Measurements from ENCODE around the gene COL11A1.
"Not testable (repeated sequence)": the region's sequence is repeated elsewhere in the genome, so short reads cannot be mapped to it uniquely, and the experiment has no call there.

COL11A1 gene

DNA sequence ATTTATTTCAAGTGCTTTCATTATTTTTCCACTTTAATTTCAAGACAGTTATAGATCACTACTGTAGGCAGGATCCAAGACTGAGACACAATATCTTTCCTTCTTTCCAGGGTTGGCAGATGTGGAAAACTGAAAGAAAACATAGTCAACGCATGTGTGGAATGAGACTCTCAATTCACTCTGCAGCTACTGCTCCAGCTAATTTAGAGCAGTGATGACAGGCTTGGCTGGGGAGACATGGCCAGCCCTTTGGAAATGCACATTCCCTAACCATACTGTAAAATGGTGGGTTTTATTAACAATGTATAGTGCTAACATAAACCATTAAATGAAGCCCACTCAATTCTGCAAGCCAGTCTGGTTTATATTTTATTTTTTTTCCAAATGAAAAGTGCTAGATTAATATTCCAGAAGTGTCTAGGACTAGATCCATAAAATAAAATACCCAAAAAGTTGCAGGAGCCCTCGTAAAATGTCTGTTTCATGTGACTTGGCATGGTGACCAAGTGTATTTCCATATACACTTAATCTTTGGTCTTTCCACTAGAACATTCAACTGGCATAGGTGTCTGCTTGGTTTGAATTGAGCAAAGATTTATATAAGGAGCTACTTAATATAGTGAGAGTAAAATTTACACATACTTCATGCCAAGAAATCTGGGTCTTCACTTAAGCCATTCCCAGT lies 32.9 kb downstream of the COL11A1 start:
- no peak for DNase-seq

DNA sequence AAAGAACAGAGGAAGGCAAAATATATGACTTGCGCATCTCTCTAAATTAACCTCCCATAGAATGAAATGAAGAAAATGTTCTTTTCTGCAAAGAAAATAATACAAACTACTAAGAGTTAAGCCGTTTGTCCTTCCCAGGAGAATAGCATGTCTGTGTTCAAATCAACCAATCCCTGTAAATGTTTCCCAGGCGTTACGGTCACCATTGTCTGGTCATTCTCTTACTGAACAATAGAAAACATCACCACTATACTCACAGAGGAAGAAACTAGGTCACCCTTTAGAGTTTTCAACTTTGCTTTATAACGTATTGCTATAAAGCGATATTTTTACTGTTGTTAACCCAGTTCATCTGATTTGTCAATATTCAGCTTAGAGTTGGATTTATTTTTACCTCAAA lies 34.1 kb downstream of the COL11A1 start:
- DNase-seq, result no peak

DNA sequence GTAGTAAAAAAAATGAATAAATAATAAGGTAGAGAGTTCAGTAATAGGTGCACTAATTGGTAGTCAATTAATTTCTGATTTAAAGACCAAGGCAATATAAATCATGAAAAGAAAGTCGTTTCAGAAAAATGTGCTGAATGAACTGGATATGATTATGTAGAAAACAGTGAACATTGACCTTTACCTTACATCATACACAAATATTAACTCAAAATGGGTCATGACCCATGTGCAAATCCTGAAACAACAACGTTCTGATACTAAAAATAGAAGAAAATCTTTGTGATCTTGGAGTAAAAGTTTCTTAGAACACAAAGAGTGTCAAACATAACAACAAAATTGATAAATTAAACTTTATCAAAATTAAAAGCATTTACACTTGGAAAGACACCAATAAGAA lies 39.1 kb downstream of the COL11A1 start:
- DNase-seq, result no peak

DNA sequence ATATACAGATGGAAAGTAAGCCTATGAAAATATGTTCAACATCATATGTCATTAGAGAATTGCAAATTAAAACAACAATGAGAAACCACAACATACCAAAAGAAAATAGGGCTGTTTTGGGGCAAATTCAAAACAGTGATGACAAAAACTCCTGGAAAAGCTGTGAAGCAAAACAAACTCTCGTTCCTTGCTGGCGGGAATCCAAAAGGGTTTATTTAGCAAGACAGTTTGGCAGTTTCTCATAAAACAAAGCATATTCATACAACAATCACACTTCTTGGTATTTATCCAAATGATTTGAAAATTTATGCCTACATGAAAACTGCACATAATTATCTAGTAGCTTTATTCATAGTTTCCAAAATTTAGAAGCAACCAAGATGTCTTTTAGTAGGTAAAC lies 44.4 kb downstream of the COL11A1 start:
- DNase-seq, result no peak

DNA sequence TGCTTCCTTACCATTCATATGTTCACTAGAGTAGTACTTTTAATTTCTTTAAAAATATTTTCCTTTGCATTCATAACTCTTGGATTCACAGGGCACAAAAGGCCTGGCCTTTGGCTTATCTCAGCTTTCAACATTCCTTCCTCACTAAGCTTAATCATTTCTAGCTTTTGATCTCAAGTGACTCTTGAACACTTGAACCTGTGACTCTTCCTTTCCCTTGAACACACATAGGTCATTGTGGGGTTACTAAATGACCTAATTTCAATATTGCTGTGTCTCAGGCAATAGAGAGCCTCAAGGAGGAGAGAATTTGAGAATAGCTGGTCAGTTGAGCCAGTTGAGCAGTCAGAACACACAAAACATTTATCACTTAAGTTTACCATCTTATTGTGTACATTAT lies 49.9 kb downstream of the COL11A1 start:
- no peak for DNase-seq

DNA sequence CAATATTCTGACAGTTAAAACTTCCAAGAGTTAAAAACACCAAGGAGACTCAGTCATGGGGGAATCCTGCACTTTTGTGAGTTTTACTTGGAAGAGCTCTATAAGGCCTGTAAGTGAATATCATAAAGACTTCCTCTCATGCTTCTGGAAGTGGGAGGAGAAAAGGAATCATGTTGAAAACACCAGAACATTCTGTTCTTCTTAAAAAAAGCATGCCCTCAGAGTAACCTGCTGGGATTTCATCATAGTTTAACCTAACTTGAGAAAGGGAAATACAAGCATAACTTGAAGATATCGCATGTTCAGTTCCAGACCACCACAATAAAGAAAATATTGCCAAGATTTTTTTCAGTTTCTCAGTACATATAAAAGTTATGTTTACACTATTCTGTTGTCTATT lies 51.9 kb downstream of the COL11A1 start:
- DNase-seq, result no peak

DNA sequence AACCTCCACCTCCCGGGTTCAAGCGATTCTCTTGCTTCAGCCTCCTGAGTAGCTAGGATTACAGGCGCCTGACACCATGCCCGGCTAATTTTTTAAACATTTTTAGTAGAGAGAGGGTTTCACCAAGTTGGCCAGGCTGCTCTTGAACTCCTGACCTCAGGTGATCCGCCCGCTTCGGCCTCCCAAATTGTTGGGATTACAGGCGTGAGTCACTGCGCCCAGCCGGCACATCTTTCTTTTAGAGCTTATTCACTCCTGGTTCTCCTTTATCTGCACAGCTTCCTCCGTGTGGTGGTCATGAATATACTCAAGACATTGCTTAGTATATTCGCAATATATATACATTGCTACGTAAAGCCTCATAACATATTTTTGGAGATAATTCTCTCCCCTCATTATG lies 80.2 kb downstream of the COL11A1 start:
- not testable (repeated sequence) for DNase-seq

DNA sequence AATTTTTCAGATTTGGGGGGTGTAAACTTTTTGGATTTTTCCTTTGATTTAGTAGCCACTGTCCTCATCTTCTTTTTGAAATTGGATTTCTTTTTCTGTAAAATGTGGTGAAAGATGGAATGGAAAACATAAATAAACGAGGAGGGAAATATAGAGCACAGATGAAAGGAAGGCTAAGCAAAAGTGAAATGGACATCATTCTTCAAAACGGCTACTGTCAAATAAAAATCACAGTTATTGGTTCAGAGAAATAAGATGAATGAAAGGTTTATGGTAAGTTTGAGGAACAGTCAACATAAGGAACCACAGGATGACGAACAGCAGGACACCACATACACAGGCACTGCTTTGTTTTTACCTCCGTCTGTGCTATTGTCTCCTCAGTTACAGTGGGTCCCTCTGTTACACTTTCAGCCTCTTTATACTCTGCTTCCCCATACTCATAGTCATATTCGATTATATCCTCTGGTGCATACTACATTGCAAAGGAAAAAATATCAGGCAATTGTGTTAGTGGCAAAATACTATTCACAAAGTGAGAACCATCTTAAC lies 82.4 kb downstream of the COL11A1 start:
- DNase-seq, result no peak

DNA sequence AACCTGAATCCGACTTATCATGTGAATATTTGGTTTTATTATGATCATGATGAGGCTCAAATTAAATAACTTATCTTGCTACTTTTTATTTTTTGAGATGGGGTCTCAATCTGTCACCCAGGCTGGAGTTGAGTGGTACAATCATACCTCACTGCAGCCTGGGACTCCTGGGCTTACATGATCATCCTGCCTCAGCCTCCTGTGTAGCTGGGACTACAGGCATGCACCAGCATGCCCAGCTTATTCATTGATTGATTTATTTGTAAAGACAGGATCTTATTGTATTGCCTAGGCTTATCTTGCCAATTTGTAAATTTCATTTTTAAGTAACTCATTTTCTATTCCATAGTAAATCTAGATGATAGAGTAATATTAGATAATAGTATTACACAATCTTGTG lies 84.3 kb downstream of the COL11A1 start:
- no peak for DNase-seq

DNA sequence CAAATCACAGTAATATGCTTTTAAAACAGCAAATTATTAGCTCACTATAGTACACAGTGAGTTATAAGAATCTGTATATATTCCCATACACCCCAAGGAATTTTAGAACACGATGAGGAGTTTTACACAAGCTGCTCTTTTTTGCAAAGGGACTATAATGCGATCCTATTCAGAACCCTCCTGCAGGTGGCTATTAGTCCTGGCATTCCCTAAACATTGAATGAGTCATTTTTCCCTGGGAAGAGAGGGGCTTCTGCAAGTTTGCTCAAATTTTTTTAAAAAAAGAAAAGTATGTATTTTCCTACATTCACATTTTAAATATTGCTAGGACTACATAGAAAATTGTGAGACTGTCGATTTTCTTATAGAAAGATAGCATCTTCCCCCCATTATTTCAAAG lies 106.3 kb downstream of the COL11A1 start:
- no peak for DNase-seq

DNA sequence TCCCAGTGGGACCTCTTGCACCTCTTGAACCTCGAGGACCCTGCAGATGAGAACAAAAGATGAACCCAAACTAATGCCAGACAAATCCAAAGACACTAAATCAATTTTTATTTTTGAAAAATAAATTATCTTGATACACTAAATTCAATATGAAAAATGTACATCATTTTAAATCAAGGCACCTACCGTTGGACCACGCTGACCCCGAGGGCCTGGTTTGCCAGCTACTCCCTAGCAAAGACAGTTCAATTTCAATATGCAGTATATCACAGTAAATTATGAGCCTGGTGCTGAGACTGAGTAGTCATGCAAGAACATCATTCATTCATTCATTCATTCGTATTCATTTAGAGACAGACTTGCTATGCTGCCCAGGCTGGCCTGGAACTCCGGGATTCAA lies 129.4 kb downstream of the COL11A1 start:
- DNase-seq, result no peak

DNA sequence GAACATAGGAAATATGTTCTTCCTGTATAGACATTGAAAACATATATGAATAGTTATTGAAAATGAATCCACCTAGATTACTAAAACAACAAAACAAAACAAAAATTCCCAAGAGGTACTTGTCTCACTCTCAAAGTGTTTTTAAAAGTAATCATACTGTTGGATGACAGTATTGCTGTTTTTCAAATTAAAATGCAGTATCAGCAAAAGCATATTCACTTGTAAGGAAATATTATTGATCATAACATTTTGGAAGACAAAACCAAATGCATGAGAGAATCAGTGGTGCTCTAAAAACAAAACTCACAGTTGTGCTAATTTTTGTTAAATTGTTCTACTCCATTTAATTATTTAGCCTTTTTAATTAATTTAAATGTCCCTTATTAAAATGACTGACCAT lies 131.0 kb downstream of the COL11A1 start:
- DNase-seq, result no peak

DNA sequence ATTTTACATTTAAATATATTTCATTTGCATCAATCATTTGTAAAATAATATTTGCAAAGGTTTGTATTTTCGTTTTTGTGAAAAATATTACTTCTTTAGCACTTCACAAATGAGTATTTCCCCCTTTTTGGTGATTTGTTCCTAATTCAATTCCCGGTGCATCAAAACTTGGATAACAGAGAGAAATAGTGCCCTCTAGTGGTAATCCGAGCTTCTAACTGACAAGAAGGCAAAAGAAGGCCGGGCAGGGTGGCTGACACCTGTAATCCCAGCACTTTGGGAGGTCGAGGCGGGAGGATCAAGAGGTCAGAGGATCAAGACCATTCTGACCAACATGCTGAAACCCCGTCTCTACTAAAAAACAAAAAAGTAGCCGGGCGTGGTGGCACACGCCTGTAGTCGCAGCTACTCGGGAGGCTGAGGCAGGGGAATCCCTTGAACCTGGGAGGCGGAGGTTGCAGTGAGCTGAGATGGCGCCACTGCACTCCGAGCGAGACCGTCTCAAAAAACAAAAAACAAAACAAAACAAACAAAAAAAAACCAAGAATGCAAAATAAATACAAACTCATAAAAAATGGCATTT lies 137.7 kb downstream of the COL11A1 start:
- peak; percentile 16 for DNase-seq

DNA sequence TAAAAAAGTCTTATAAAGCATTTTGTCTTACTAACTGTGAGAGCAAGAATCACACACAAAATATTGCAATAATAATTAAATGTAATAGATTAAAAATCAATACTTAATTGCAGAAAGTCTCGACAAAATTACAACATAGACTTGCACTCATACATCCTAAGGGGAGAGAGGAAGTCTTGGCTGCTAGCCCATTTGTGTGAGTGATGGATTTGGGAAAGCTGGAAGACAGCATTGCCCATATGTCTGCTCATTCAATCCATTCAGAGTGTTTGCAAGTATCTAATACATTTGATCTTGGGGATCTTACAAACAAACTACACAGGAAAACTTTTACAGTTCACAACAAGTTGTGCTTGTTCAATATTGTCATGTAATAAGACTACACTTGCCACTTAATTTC lies 140.5 kb downstream of the COL11A1 start:
- DNase-seq, result no peak

DNA sequence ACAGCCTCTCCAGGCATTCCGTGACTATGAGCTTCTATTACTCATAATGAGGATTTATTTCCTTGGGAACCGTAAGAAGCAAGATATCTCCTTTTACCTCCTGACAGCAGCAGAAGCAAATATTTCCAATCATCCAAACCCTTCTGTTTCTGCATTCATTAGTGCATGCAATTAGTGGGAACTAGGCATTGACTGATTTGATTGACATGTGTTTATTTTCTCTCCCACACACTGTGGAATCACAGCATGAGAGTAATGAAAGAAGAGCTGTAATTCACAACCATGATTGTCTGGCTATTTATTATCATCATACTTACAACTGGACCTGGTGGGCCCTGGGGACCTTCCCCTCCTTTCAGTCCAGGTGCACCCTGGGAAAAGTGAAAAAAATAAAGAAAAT lies 146.8 kb downstream of the COL11A1 start:
- no peak for DNase-seq

DNA sequence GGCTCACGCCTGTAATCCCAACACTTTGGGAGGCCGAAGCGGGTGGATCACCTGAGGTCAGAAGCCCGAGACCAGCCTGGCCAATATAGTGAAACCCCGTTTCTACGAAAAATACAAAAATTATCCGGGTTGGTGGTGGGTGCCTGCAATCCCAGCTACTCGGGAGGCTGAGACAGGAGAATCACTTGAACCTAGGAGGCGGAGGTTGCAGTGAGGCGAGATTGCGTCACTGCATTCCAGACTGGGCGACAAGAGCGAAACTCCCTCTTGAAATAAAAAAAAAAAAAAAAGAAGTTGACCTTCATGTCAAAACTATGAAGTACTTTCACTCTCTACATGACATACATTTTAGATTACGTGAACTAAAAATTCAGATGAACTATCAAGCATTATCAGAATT lies 153.7 kb downstream of the COL11A1 start:
- no peak for DNase-seq

DNA sequence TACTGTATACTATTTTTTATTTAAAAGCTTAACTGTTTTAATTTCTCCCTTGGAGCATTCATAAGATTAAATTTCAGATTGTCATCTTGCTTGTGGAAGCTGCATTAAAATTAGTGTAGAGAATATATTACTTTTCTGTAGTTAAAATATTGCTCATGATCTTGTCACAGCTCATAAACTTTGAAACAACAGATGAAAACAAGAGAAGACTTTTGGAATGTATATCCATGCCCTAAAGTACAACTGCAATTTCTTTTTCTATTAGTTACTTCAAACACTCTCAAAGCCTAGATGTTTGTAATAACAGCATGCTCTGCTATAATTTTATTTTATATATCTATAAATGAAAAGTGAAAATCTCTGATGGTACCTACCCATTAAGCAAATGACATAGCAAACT lies 155.9 kb downstream of the COL11A1 start:
- no peak for DNase-seq

DNA sequence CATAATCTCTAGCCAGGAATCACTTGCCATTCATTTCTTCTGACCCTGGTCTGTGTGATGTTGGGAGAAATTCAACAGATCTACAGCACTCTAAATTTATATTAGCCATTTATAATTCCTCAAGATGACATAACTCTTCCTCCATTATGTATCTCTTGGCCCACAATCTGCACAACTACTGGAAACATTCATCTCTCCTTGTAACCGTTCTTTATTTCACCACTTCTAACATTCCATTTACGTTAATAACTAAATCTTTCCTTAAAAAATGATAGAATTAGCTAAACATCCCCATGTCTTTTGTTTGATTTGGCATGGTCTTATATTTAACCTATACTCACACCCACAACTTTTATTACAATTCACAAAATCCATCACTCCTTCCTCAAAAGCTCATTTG lies 166.0 kb downstream of the COL11A1 start:
- DNase-seq, result no peak

DNA sequence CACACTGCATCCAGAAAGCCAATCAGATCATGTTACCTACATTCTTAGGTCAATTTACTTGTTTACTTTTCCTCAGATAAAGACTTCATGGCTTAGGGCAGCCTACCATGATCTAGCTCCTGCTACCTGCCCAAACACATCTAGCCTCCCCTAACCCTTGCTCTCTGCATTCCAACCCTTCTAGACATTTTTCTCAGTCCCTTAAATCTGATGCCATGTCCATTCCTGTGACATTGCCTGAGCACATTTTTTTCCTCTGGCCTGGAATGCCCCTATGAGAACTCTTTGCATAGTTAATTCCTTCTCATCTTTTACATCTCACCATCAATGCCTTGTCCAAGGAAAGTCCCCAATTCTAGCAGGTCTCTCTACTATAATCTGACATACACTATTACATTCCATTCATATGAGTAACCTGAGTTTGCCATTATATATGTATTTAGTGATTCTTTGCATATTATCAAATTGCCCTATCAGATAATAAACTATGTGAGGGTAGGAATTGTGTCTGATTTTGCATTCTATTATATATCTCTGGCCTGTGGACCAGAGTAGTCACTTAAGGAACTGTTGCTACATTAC lies 166.9 kb downstream of the COL11A1 start:
- DNase-seq, result no peak

DNA sequence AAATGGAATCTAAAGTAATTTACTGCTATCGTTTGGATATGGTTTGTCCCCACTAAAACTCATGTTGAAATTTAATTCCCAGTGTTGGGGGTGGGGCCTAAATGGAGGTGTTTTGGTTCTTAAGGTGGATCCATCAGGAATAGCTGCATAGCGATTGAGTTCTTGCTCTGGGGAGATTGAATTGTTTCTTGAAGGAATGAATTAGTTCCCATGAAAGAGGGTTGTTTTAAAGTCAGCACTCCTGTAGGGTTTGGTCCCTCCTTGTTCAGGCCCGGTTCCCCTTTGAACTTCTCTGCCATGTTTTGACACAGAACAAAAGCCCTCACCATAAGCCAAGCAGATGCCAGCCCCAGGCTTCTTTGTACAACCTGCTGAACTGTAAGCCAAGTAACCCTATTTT lies 170.9 kb downstream of the COL11A1 start:
- no peak for DNase-seq

DNA sequence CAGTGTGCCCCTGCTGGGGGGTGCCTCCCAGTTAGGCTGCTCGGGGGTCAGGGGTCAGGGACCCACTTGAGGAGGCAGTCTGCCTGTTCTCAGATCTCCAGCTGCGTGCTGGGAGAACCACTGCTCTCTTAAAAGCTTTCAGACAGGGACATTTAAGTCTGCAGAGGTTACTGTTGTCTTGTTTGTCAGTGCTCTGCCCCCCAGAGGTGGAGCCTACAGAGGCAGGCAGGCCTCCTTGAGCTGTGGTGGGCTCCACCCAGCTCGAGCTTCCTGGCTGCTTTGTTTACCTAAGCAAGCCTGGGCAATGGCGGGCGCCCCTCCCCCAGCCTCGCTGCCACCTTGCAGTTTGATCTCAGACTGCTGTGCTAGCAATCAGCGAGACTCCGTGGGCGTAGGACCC lies 175.0 kb downstream of the COL11A1 start:
- not testable (repeated sequence) for DNase-seq

DNA sequence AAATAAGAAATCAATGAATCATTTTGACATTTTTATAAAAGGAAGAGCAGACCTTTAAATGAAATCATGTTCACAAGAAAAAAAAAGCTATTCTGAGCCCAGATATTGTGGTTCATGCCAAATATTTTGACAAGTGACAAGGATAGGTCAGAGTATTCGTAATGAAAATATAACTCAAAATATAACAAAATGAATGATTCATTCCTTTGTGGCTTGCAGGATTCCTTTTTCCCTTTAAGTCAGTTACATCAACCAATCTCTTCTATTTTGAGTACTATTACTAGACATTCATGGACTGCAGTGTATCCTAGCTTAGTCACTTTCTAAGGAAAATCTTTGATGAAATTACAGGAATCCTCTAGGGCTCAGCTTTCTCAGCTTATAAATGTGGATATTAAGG lies 188.7 kb downstream of the COL11A1 start:
- no peak for DNase-seq

DNA sequence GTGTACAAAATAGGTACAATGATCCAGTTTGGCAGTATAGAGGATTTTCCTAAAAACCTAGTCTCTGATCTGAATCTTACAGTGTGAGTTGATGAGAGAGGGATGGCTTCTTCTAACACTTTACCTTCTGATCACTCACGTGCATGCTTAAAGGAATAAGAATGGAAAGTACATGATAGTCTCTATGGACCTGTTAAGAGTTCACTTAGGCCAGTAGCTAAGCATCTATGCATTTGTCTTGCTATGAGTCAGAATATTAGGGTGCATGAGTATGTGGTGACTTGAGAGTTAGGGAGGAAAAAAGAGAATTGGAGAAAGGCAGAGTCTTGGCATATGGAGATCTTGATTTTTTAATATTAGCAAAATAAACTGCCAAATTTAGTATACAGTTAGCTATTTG lies 206.3 kb downstream of the COL11A1 start:
- DNase-seq, result no peak

DNA sequence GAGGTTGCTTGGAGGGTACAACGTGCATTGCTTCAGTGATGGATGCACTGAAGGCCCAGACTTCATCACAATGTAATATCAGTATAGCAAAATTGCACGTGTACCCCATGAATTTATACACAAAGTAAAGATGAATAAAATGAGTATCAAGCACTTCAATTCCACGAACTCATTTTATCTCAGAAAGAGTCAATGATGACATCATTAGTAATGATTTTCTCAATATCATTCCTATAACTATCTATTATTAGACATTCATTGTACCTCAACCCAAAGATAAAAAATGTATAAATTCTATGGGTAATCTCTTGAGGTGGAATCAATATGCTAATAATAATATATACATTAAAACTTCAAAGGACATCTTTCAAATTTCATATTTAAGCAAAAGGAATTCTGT lies 208.4 kb downstream of the COL11A1 start:
- no peak for DNase-seq

DNA sequence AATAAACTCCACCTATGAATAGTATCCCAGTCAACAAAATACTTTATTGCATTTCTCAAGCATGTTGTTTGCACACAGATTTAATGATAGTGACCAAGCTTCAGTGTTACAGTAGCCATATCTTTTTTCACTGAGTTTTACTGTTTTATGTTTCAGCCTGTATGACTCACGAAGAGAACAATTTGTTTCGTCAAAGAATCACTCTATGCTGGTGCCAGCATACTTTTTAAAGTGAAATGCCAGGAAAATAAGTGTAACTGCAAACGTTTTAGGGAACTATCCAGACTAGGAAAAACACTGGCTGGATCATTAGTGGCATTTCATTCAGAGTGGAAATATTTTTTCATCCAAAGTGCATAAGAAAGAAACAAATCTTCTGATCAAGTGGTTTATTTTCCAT lies 210.8 kb downstream of the COL11A1 start:
- DNase-seq, result no peak

All from DMS153 (cell line).